Measurements from ENCODE around the gene STARD13. TPM values are rescaled to one million over a fixed set of nuclear protein-coding genes. Genes with fewer than 3 reads are reported as not detected.

STARD13 gene
- total RNA-seq, 2 experiments from 2014 or later = not detected

DNA sequence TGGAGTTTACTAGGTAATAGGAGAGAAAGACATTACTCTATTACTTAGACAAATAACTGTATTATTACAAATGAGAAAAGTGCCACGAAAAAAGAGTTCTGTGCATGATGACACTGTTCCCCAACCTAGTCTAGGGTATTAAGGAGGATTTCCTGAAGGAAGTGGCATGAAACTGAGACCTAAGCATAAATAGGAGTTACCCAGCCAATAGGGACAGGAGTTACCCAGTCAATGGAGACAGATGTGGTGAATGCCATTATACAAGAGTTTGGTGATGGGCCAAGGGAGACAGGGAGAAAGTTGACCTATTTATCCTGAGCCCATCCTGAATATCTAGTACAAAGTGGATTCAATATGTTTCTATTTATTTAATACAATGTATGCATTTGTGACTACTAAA lies 203.9 kb downstream of the STARD13 start:
- no peak overlapping the region for H3K4me3 Mint-ChIP-seq
- peaks cover 15% of the 10 kb centered on the region for H3K27me3 Mint-ChIP-seq
- ATAC-seq (no peak), DNase-seq (no peak)
- H3K4me1 Mint-ChIP-seq (ENCODE audit: low read depth) = no peaks in the 10 kb centered on the region
- TF ChIP-seq, protein P1, sequence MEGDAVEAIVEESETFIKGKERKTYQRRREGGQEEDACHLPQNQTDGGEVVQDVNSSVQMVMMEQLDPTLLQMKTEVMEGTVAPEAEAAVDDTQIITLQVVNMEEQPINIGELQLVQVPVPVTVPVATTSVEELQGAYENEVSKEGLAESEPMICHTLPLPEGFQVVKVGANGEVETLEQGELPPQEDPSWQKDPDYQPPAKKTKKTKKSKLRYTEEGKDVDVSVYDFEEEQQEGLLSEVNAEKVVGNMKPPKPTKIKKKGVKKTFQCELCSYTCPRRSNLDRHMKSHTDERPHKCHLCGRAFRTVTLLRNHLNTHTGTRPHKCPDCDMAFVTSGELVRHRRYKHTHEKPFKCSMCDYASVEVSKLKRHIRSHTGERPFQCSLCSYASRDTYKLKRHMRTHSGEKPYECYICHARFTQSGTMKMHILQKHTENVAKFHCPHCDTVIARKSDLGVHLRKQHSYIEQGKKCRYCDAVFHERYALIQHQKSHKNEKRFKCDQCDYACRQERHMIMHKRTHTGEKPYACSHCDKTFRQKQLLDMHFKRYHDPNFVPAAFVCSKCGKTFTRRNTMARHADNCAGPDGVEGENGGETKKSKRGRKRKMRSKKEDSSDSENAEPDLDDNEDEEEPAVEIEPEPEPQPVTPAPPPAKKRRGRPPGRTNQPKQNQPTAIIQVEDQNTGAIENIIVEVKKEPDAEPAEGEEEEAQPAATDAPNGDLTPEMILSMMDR (IDR thresholded peaks at IDR 0.05) = no peak
- POLR2A ChIA-PET = no interaction called here
- CTCF ChIA-PET = no interaction called here
- intact Hi-C loops (cut with micrococcal nuclease) = no loop called here
- H3K9me3 Mint-ChIP-seq = no peaks in the 10 kb centered on the region
- no peaks in the 10 kb centered on the region for H3K36me3 Mint-ChIP-seq (ENCODE audit: low read depth)
- H3K27ac Mint-ChIP-seq = no peak overlapping the region

DNA sequence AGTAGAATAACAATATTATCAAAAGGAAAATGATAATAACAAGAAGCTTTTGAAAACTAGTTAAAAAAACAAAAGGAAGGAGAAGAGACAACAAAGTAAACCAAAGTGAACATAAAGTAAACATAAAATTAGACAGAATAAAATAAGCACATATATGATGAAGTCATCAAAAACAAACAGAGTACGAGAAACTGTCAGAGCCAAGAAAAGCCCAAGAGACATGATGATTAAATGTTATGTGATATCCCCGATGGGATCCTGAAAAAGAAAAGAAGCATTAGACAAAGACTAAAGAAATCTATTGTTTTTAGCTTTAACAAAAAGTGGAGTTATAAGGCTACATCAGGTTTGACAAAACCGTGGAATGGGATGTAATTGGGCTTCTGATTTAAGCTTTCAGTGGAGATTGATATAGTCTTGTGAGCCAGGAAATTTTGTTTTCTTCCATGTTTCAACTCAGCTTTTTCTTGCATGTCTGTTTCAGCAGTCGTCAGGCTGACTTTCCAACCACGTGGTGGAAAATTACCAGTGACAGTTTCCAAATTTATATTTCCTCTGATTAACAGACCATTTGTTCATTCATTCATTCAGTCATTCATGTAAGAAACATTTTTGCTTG lies 204.5 kb downstream of the STARD13 start:
- DNase-seq (no peak), ATAC-seq (no peak)
- no peaks in the 10 kb centered on the region for H3K4me1 Mint-ChIP-seq (ENCODE audit: low read depth)
- TF ChIP-seq, protein P1 (IDR thresholded peaks at IDR 0.05) = no peak
- ChIA-PET POLR2A (no interaction called here), CTCF (no interaction called here)
- H3K4me3 Mint-ChIP-seq = no peak overlapping the region
- no peaks in the 10 kb centered on the region for H3K36me3 Mint-ChIP-seq (ENCODE audit: low read depth)
- intact Hi-C loops (cut with micrococcal nuclease) = no loop called here
- H3K9me3 Mint-ChIP-seq = no peaks in the 10 kb centered on the region
- H3K27ac Mint-ChIP-seq = no peak overlapping the region
- peaks cover 16% of the 10 kb centered on the region for H3K27me3 Mint-ChIP-seq

DNA sequence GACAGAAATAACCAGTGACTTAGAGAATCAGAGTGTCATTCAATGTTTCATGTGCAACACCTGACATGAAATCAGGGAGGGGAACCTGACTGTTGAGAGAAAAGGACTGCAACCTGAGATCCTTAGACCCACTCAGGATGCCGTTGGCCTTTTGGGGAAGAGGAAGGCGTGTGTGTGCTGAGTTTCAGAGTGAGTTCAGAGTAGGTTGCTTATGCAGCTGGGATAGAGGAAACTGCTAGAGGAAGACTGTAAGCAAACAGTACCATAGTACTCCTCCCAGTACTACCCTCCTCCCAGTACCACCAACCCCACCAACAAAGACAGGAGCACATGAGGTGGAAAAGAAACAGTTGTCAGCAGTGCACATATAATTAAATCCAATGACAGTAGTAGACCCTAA lies 205.6 kb downstream of the STARD13 start:
- TF ChIP-seq, protein P1 (IDR thresholded peaks at IDR 0.05) = no peak
- DNase-seq = no peak
- Mint-ChIP-seq H3K27ac (no peak overlapping the region), H3K4me3 (no peak overlapping the region), H3K27me3 (peaks cover 16% of the 10 kb centered on the region), H3K9me3 (no peaks in the 10 kb centered on the region), H3K36me3 (ENCODE audit: low read depth) (no peaks in the 10 kb centered on the region), H3K4me1 (ENCODE audit: low read depth) (no peaks in the 10 kb centered on the region)
- intact Hi-C loops (cut with micrococcal nuclease) = no loop called here
- ChIA-PET CTCF (no interaction called here), POLR2A (no interaction called here)
- ATAC-seq = no peak

DNA sequence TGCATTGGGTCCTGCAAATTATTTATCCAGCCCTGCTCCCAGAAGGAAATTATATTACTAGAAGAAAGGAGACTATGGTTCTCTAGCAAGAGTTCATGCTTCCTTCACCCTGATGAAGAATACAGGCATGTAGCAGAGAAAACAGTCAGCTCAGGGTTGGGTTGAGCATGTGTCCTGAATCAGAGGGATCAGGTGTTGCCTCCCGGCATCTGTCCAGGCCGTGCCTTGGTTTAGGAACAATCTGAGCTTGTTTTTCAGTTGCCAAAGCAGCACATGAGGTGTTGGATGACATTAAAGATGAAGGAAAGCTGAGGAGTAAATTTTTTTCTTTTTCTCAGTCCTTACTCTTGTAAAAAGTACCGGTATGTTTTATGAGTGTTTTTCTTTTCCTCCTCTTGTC lies 207.3 kb downstream of the STARD13 start:
- Mint-ChIP-seq H3K27me3 (peaks cover 16% of the 10 kb centered on the region), H3K9me3 (no peaks in the 10 kb centered on the region), H3K36me3 (ENCODE audit: low read depth) (no peaks in the 10 kb centered on the region), H3K4me3 (no peak overlapping the region), H3K27ac (no peak overlapping the region), H3K4me1 (ENCODE audit: low read depth) (no peaks in the 10 kb centered on the region)
- TF ChIP-seq, protein P1 (IDR thresholded peaks at IDR 0.05) = no peak
- CTCF ChIA-PET = no interaction called here
- ATAC-seq = no peak
- intact Hi-C loops (cut with micrococcal nuclease) = no loop called here
- DNase-seq = no peak
- POLR2A ChIA-PET = no interaction called here

DNA sequence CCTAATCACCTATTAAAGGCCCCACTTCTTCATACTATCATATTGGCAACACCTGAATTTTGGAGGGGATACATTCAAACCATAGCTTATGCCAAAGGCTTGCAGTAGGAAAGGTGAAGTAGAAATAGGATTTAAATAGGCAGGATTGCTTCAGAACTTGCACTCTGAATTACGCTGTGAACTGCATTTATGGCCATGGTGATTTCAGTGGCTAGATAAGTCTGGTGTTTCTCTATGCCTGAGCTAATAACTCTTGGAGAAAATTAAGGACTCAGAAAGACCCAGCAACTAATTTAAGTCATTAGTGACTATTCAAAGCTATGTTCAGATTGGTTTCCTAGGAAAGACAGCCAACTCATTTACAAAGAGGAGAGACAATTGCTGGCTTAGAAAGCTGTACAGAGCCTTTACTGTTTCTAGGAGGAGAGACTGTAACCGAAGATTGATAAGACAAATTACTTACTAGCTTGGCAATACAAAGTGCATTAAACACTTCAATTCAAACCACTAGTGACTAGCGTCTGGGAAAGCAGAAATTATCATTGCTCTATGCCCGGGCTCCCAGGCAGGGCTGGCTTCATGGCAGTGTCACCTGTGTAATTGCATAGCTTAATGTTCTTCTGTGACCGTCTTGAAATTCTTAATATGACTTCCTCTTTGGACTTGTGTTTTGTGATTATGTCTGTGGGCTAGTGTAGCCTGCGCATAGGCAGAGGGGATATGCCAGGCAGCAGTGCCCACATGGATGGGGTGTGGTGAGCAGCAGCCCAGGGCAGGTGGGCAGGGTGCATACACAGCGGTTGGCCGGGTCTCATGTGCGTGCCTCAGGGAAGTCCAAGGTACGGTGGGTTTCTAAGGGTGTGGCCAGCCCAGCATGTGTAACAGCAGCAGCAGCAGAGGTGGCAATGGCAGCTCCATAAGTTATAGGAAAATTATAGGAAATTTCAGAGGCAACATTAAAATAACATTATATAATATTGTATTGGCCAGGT lies 209.3 kb downstream of the STARD13 start:
- POLR2A ChIA-PET = no interaction called here

More for the DNA sequence above, 209.3 kb downstream of the STARD13 start:
- ATAC-seq (no peak), DNase-seq (no peak)
- Mint-ChIP-seq H3K27ac (no peak overlapping the region), H3K4me3 (no peak overlapping the region), H3K27me3 (peaks cover 12% of the 10 kb centered on the region), H3K9me3 (no peaks in the 10 kb centered on the region), H3K4me1 (ENCODE audit: low read depth) (no peaks in the 10 kb centered on the region), H3K36me3 (ENCODE audit: low read depth) (no peaks in the 10 kb centered on the region)
- TF ChIP-seq, protein P1 (IDR thresholded peaks at IDR 0.05) = no peak
- CTCF ChIA-PET = interaction anchor here (0.9 to 1.0 kb wide), 2 partner anchors 20 to 28 kb away, joined by 3 to 4 read pairs; no protein-coding TSS in a partner anchor
- intact Hi-C loops (cut with micrococcal nuclease) = no loop called here
